ENCODE results near the gene NALCN. TPM values are rescaled to one million over a fixed set of nuclear protein-coding genes. Genes with fewer than 3 reads are reported as not detected.

The NALCN gene
- polyA plus RNA-seq (2013, experiment 1 of 2): 0.66 TPM
- 0.69 TPM for polyA plus RNA-seq (2013, experiment 2 of 2)

DNA sequence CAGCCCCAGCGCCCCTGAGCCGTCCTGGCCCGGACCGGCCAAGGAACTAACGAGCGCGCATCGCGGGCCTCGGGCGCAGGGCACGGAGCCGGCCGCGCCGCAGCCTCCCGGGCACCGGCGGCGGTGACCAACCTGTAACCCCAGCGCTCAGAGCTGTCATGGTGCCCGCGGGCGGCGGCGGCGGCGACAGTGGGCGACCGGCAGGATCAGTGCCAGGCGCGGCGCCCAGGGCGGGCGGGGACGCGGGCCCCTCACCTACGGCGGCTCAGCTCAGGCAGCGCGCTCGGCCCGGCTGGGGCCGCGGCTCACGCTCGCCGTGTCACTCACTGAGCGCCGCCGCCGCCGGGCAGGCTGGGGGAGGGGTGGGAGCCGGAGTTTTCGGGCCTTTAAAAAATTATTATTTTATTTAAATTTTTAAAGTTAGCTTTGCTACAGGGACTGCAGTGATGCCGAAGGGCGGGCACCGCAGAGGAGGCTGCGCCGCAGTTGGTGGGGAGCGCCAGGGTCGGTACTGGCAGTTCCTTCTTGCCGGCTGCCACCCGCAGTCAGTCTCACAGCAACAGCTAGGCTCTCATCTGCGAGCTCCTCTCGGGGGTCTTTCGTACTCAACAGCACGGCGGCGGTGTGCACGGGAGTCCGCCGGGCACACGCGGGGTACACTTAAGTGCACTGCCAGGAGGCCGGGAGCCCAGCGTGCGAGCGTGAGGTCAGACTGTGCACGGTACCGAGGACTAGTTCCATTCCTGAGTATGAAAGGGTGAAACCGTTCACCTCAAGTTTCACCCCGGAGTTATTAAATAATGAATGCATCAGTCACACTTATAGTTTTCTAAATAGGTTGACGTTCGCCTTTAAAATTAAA lies at the start of gene NALCN:
NALCN (minus strand) TSS at position 328 of the 862 bp plus-strand sequence. CDS start 17,382 bp downstream, outside the sequence.
- no peak within 1 kb of the TSS for H2BK5ac ChIP-seq (ENCODE audit: low read length)
- peak; percentile 18 for DNase-seq

DNA sequence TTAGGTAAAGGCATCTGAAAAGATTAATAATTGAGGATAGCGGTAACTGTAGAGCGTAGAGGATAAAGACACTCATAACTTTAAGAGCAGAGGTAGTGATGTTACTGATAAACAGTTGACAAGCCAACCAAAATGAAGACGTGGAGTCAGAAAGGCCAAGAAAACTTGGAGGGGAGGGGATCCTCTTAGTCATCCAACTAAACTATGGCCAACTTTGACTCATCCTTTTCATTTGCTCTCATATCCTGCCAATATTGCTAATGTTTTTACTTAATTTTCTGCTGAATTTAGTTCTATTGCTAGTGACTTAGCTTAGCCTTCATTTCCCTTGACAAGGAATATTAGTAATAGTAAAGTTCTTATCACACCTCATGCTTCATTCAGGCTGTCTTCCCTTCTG lies 49.6 kb upstream of the NALCN start:
- H3K4me1 ChIP-seq (ENCODE audit: control insufficient read depth, low read depth, low read length): no peaks in the 10 kb centered on the region
- H3K23ac ChIP-seq (ENCODE audit: low read length): no peak overlapping the region
- no peak overlapping the region for H4K5ac ChIP-seq (ENCODE audit: low read length)
- H2BK5ac ChIP-seq (ENCODE audit: low read length): no peak overlapping the region
- H3K9ac ChIP-seq (ENCODE audit: low read length): no peak overlapping the region
- H3K27ac ChIP-seq (ENCODE audit: low read depth, low read length): no peak overlapping the region
- H3K56ac ChIP-seq (ENCODE audit: low read length): no peak overlapping the region
- no peak overlapping the region for H2BK15ac ChIP-seq (replicated peaks; ENCODE audit: low read depth)
- H3K4me2 ChIP-seq (ENCODE audit: low read length): no peak overlapping the region
- H2AK5ac ChIP-seq (ENCODE audit: low read length): no peak overlapping the region
- H3K18ac ChIP-seq (ENCODE audit: low read length): no peak overlapping the region
- H3K79me1 ChIP-seq (ENCODE audit: low read length): no peaks in the 10 kb centered on the region
- H3K36me3 ChIP-seq (ENCODE audit: control insufficient read depth, insufficient read depth, low read length): no peaks in the 10 kb centered on the region
- no peak overlapping the region for H4K8ac ChIP-seq (ENCODE audit: low read depth, low read length)
- no peak overlapping the region for H2BK120ac ChIP-seq (ENCODE audit: low read depth, low read length)
- no peak for DNase-seq
- no peak overlapping the region for H3K4ac ChIP-seq (ENCODE audit: low read depth, low read length)
- WGBS (ENCODE audit: extremely low coverage, insufficient coverage, low lambda C conversion rate): 100% methylated on average over 2 of the region's 3 CpGs
- no peaks in the 10 kb centered on the region for H3K79me2 ChIP-seq (ENCODE audit: control insufficient read depth, insufficient read depth, low read length)
- no peak overlapping the region for H3K4me3 ChIP-seq (ENCODE audit: low read length)
- H3K27me3 ChIP-seq (ENCODE audit: insufficient read depth, low read length, poor library complexity): no peaks in the 10 kb centered on the region

More for the DNA sequence above, at the start of gene NALCN:
- H3K4me3 ChIP-seq (ENCODE audit: low read length): peak within 1 kb of the TSS; percentile 18
- H3K4ac ChIP-seq (ENCODE audit: low read depth, low read length): no peak within 1 kb of the TSS
- no peaks in the 10 kb centered on the region for H3K4me1 ChIP-seq (ENCODE audit: control insufficient read depth, low read depth, low read length)
- peak within 1 kb of the TSS; percentile 71 for H3K4me2 ChIP-seq (ENCODE audit: low read length)
- H3K56ac ChIP-seq (ENCODE audit: low read length): peak within 1 kb of the TSS; percentile 40
- H2BK15ac ChIP-seq (replicated peaks; ENCODE audit: low read depth): no peak within 1 kb of the TSS
- H3K18ac ChIP-seq (ENCODE audit: low read length): no peak within 1 kb of the TSS
- H3K36me3 ChIP-seq (ENCODE audit: control insufficient read depth, insufficient read depth, low read length): no peaks in the 10 kb centered on the region
- no peak within 1 kb of the TSS for H2BK120ac ChIP-seq (ENCODE audit: low read depth, low read length)
- no peak within 1 kb of the TSS for H4K8ac ChIP-seq (ENCODE audit: low read depth, low read length)
- no peak within 1 kb of the TSS for H4K5ac ChIP-seq (ENCODE audit: low read length)
- H3K27me3 ChIP-seq (ENCODE audit: insufficient read depth, low read length, poor library complexity): peaks cover 9% of the 10 kb centered on the region
- H3K27ac ChIP-seq (ENCODE audit: low read depth, low read length): no peak within 1 kb of the TSS
- no CpG with 5 or more reads among the region's 85 CpGs for WGBS (ENCODE audit: extremely low coverage, insufficient coverage, low lambda C conversion rate)
- H3K79me2 ChIP-seq (ENCODE audit: control insufficient read depth, insufficient read depth, low read length): no peaks in the 10 kb centered on the region
- peak within 1 kb of the TSS; percentile 20 for H3K23ac ChIP-seq (ENCODE audit: low read length)
- no peak within 1 kb of the TSS for H3K9ac ChIP-seq (ENCODE audit: low read length)
- no peak within 1 kb of the TSS for H2AK5ac ChIP-seq (ENCODE audit: low read length)
- no peaks in the 10 kb centered on the region for H3K79me1 ChIP-seq (ENCODE audit: low read length)

DNA sequence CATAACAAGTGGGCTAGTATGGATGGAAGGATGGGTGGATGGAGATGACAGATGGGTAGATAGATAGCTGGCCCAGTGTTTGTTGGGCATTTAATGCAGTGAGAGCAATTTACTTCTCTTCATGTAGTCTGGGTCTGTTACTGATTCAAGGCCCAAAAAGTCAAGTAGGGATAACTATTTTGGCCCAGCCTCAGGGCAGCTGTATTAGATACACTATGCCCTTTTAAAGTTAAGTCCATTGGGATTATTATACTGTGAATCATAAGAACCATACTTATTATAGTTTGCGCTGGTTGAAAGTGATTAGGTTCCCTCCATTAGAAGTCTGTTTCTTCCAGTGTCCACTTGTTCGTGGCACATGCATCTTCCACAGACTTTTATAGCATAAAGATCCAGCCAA lies 40.9 kb upstream of the NALCN start:
- H4K5ac ChIP-seq (ENCODE audit: low read length): no peak overlapping the region
- H3K4me1 ChIP-seq (ENCODE audit: control insufficient read depth, low read depth, low read length): no peaks in the 10 kb centered on the region
- H3K79me2 ChIP-seq (ENCODE audit: control insufficient read depth, insufficient read depth, low read length): no peaks in the 10 kb centered on the region
- no peak overlapping the region for H3K56ac ChIP-seq (ENCODE audit: low read length)
- no peak overlapping the region for H3K9ac ChIP-seq (ENCODE audit: low read length)
- no peak overlapping the region for H4K8ac ChIP-seq (ENCODE audit: low read depth, low read length)
- no peak overlapping the region for H2BK15ac ChIP-seq (replicated peaks; ENCODE audit: low read depth)
- H3K4me2 ChIP-seq (ENCODE audit: low read length): no peak overlapping the region
- no peaks in the 10 kb centered on the region for H3K79me1 ChIP-seq (ENCODE audit: low read length)
- H3K4ac ChIP-seq (ENCODE audit: low read depth, low read length): no peak overlapping the region
- no peak overlapping the region for H3K4me3 ChIP-seq (ENCODE audit: low read length)
- H2BK5ac ChIP-seq (ENCODE audit: low read length): no peak overlapping the region
- WGBS (ENCODE audit: extremely low coverage, insufficient coverage, low lambda C conversion rate): no CpG with 5 or more reads among the region's 2 CpGs
- no peak overlapping the region for H3K23ac ChIP-seq (ENCODE audit: low read length)
- H2BK120ac ChIP-seq (ENCODE audit: low read depth, low read length): no peak overlapping the region
- H2AK5ac ChIP-seq (ENCODE audit: low read length): no peak overlapping the region
- no peak for DNase-seq
- H3K18ac ChIP-seq (ENCODE audit: low read length): no peak overlapping the region
- H3K27ac ChIP-seq (ENCODE audit: low read depth, low read length): no peak overlapping the region
- H3K27me3 ChIP-seq (ENCODE audit: insufficient read depth, low read length, poor library complexity): no peaks in the 10 kb centered on the region
- no peaks in the 10 kb centered on the region for H3K36me3 ChIP-seq (ENCODE audit: control insufficient read depth, insufficient read depth, low read length)

DNA sequence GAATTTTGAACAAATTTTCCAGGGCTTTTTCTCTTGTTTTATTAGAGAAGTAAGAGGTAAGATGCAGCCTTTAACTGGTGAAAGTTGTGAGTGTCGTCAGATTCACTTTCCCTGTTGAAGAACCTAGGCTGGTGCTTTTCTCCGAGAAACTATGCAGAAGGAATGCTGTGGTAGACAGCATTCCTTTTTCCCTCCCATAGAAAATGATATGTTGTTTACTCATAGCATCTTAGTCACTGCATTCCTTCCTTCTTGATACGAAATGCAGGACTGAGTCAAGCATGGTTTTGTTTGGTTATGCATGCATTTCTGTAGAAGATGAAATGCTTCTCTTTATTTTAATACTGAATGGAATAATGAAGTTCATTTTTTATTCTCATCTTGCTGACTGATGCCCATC lies 39.6 kb upstream of the NALCN start:
- no CpG with 5 or more reads among the region's 3 CpGs for WGBS (ENCODE audit: extremely low coverage, insufficient coverage, low lambda C conversion rate)
- peak; percentile 59 for DNase-seq
- no peak overlapping the region for H3K9ac ChIP-seq (ENCODE audit: low read length)
- H4K5ac ChIP-seq (ENCODE audit: low read length): no peak overlapping the region
- no peak overlapping the region for H3K4me2 ChIP-seq (ENCODE audit: low read length)
- H4K8ac ChIP-seq (ENCODE audit: low read depth, low read length): no peak overlapping the region
- no peak overlapping the region for H2AK5ac ChIP-seq (ENCODE audit: low read length)
- H3K27me3 ChIP-seq (ENCODE audit: insufficient read depth, low read length, poor library complexity): no peaks in the 10 kb centered on the region
- H2BK15ac ChIP-seq (replicated peaks; ENCODE audit: low read depth): no peak overlapping the region
- no peak overlapping the region for H3K27ac ChIP-seq (ENCODE audit: low read depth, low read length)
- no peaks in the 10 kb centered on the region for H3K79me1 ChIP-seq (ENCODE audit: low read length)
- no peak overlapping the region for H3K4me3 ChIP-seq (ENCODE audit: low read length)
- H3K18ac ChIP-seq (ENCODE audit: low read length): no peak overlapping the region
- H2BK120ac ChIP-seq (ENCODE audit: low read depth, low read length): no peak overlapping the region
- H3K36me3 ChIP-seq (ENCODE audit: control insufficient read depth, insufficient read depth, low read length): no peaks in the 10 kb centered on the region
- no peak overlapping the region for H3K4ac ChIP-seq (ENCODE audit: low read depth, low read length)
- no peak overlapping the region for H3K56ac ChIP-seq (ENCODE audit: low read length)
- no peak overlapping the region for H3K23ac ChIP-seq (ENCODE audit: low read length)
- no peaks in the 10 kb centered on the region for H3K79me2 ChIP-seq (ENCODE audit: control insufficient read depth, insufficient read depth, low read length)
- no peak overlapping the region for H2BK5ac ChIP-seq (ENCODE audit: low read length)
- H3K4me1 ChIP-seq (ENCODE audit: control insufficient read depth, low read depth, low read length): no peaks in the 10 kb centered on the region

DNA sequence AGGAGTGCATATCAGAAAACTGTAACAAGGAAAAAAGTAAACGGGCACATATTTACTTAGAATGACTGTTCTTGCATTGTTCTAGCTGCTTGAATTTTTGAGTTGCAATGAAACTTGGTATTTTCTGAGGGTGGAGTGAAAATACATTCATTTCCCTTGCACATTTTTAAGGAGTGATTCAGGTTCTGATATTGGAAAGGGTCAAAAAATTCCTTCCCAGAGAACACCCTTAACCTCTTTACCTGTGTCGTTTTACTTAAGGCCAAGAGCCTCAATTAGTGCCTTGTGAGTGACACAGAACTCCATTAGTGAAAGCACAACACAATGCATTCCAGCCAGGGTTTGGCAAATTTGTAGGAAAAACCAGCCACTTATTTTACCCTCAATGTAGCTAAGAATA lies 38.5 kb upstream of the NALCN start:
- Histone ChIP-seq H3K36me3 (ENCODE audit: control insufficient read depth, insufficient read depth, low read length) (no peaks in the 10 kb centered on the region), H2BK15ac (replicated peaks; ENCODE audit: low read depth) (no peak overlapping the region), H3K56ac (ENCODE audit: low read length) (no peak overlapping the region), H3K27ac (ENCODE audit: low read depth, low read length) (no peak overlapping the region), H2BK5ac (ENCODE audit: low read length) (no peak overlapping the region), H3K4me3 (ENCODE audit: low read length) (no peak overlapping the region), H3K4me2 (ENCODE audit: low read length) (no peak overlapping the region), H3K27me3 (ENCODE audit: insufficient read depth, low read length, poor library complexity) (no peaks in the 10 kb centered on the region), H2BK120ac (ENCODE audit: low read depth, low read length) (no peak overlapping the region), H3K79me2 (ENCODE audit: control insufficient read depth, insufficient read depth, low read length) (no peaks in the 10 kb centered on the region), H3K18ac (ENCODE audit: low read length) (no peak overlapping the region), H3K79me1 (ENCODE audit: low read length) (no peaks in the 10 kb centered on the region), H3K23ac (ENCODE audit: low read length) (no peak overlapping the region), H3K4me1 (ENCODE audit: control insufficient read depth, low read depth, low read length) (no peaks in the 10 kb centered on the region), H2AK5ac (ENCODE audit: low read length) (no peak overlapping the region), H4K5ac (ENCODE audit: low read length) (no peak overlapping the region), H3K4ac (ENCODE audit: low read depth, low read length) (no peak overlapping the region), H3K9ac (ENCODE audit: low read length) (no peak overlapping the region), H4K8ac (ENCODE audit: low read depth, low read length) (no peak overlapping the region)
- DNase-seq: no peak
- WGBS (ENCODE audit: extremely low coverage, insufficient coverage, low lambda C conversion rate): no CpG with 5 or more reads among the region's 2 CpGs
